LNCaP clone FGC (cell line): Measurements from ENCODE around the gene CAMK2D.

ENCODE experiments used
- DNase-seq: peaks from one replicate; pipeline ENCODE4 v3.0.0-alpha.2; 2011; ENCODE audit warnings: low read depth
- H3K4me3 ChIP-seq: 2 replicates; pipeline ENCODE4 v1.5.1; 2011; ENCODE audit warnings: mild to moderate bottlenecking, low read depth, low read length, control low read depth
- TF ChIP-seq, protein P1 (sequence below): IDR thresholded peaks from 2 replicates; pipeline ENCODE4 v1.5.1; 2012; ENCODE audit warnings: mild to moderate bottlenecking; ENCODE audit not compliant: control insufficient read depth, insufficient read depth; ENCODE audit errors: extremely low read depth

The CAMK2D gene

GRCh38 chr4:113433536-113434246 is 327.8 kb downstream of the CAMK2D start:
- no peak overlapping the region for H3K4me3 ChIP-seq
- no peak for DNase-seq
- TF ChIP-seq, protein P1, sequence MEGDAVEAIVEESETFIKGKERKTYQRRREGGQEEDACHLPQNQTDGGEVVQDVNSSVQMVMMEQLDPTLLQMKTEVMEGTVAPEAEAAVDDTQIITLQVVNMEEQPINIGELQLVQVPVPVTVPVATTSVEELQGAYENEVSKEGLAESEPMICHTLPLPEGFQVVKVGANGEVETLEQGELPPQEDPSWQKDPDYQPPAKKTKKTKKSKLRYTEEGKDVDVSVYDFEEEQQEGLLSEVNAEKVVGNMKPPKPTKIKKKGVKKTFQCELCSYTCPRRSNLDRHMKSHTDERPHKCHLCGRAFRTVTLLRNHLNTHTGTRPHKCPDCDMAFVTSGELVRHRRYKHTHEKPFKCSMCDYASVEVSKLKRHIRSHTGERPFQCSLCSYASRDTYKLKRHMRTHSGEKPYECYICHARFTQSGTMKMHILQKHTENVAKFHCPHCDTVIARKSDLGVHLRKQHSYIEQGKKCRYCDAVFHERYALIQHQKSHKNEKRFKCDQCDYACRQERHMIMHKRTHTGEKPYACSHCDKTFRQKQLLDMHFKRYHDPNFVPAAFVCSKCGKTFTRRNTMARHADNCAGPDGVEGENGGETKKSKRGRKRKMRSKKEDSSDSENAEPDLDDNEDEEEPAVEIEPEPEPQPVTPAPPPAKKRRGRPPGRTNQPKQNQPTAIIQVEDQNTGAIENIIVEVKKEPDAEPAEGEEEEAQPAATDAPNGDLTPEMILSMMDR, result no peak

- DNase-seq, result no peak
- H3K4me3 ChIP-seq, result no peak overlapping the region
- TF ChIP-seq, protein P1, result no peak
These were observed 328.4 kb downstream of the CAMK2D start for GRCh38 chr4:113433116-113433515.

- no peak overlapping the region for H3K4me3 ChIP-seq
- TF ChIP-seq, protein P1, result no peak
These were observed 337.9 kb downstream of the CAMK2D start for GRCh38 chr4:113423631-113424030.

GRCh38 chr4:113420938-113421337 is 340.6 kb downstream of the CAMK2D start:
- TF ChIP-seq, protein P1, result no peak
- no peak for DNase-seq
- H3K4me3 ChIP-seq, result no peak overlapping the region

More at GRCh38 chr4:113423631-113424030, 337.9 kb downstream of the CAMK2D start:
- no peak for DNase-seq

DNA sequence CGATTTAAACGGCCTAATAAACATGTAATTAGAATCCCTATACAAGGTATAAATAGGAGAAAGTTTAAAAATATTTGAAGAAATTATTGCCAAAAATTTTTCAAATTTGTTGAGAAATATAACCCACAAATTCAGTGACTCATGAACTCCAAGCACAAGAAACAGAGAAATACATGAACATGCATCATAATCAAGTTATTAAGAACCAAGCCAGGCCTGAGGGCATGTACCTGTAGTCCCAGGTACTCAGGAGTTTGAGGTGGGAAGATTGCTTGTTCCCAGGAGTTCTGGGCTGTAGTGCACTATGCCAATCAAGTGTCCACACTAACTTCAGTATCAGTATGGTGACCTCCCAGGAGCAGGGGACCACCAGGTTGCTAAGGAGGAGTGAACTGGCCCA is 341.9 kb downstream of the CAMK2D start:
- no peak overlapping the region for H3K4me3 ChIP-seq

GRCh38 chr4:113411496-113411938 is 350.0 kb downstream of the CAMK2D start:
- no peak for DNase-seq
- H3K4me3 ChIP-seq, result no peak overlapping the region
- TF ChIP-seq, protein P1, result no peak

More for the DNA sequence above, 341.9 kb downstream of the CAMK2D start:
- DNase-seq, result no peak
- TF ChIP-seq, protein P1, result no peak

- no peak overlapping the region for H3K4me3 ChIP-seq
- TF ChIP-seq, protein P1, result no peak
- no peak for DNase-seq
These were observed 350.9 kb downstream of the CAMK2D start for GRCh38 chr4:113410686-113411085.
